Measurements from ENCODE around the gene SRC. TPM values are rescaled to one million over a fixed set of nuclear protein-coding genes. Genes with fewer than 3 reads are reported as not detected.

The SRC gene
- total RNA-seq, 3 donors from 2014 or later, result 2.8 to 4.7 (median 3.8) TPM

GRCh38 chr20:37357481-37358365, 11.8 kb downstream of the SRC start:
- H3K9me3 Mint-ChIP-seq, result no peaks in the 10 kb centered on the region
- ATAC-seq (no peak), DNase-seq (no peak)
- H3K4me3 Mint-ChIP-seq, result no peak overlapping the region
- H3K27me3 Mint-ChIP-seq (ENCODE audit: low read depth), result no peaks in the 10 kb centered on the region
- H3K4me1 Mint-ChIP-seq (ENCODE audit: low read depth), result no peaks in the 10 kb centered on the region
- H3K36me3 Mint-ChIP-seq (ENCODE audit: insufficient read depth), result no peaks in the 10 kb centered on the region

GRCh38 chr20:37358366-37359150, 12.6 kb downstream of the SRC start:
- H3K36me3 Mint-ChIP-seq (ENCODE audit: insufficient read depth), result no peaks in the 10 kb centered on the region
- no peaks in the 10 kb centered on the region for H3K9me3 Mint-ChIP-seq
- DNase-seq, result no peak
- H3K4me1 Mint-ChIP-seq (ENCODE audit: low read depth), result no peaks in the 10 kb centered on the region
- no peaks in the 10 kb centered on the region for H3K27me3 Mint-ChIP-seq (ENCODE audit: low read depth)
- ATAC-seq, result no peak
- H3K4me3 Mint-ChIP-seq, result no peak overlapping the region

- H3K27me3 Mint-ChIP-seq (ENCODE audit: low read depth), result no peaks in the 10 kb centered on the region
- H3K4me3 Mint-ChIP-seq, result no peak overlapping the region
- DNase-seq, result no peak
- no peaks in the 10 kb centered on the region for H3K36me3 Mint-ChIP-seq (ENCODE audit: insufficient read depth)
- no peaks in the 10 kb centered on the region for H3K9me3 Mint-ChIP-seq
- ATAC-seq, result no peak
- no peaks in the 10 kb centered on the region for H3K4me1 Mint-ChIP-seq (ENCODE audit: low read depth)
Measured at GRCh38 chr20:37359331-37359730, 13.4 kb downstream of the SRC start.

- H3K4me1 Mint-ChIP-seq (ENCODE audit: low read depth), result no peaks in the 10 kb centered on the region
- no peaks in the 10 kb centered on the region for H3K27me3 Mint-ChIP-seq (ENCODE audit: low read depth)
Measured at GRCh38 chr20:37359836-37360235, 13.9 kb downstream of the SRC start.

GRCh38 chr20:37360391-37361115, 14.6 kb downstream of the SRC start:
- Mint-ChIP-seq H3K4me3 (no peak overlapping the region), H3K9me3 (no peaks in the 10 kb centered on the region), H3K27me3 (ENCODE audit: low read depth) (no peaks in the 10 kb centered on the region), H3K4me1 (ENCODE audit: low read depth) (no peaks in the 10 kb centered on the region), H3K36me3 (ENCODE audit: insufficient read depth) (no peaks in the 10 kb centered on the region)
- no peak for DNase-seq
- ATAC-seq, result no peak

More at GRCh38 chr20:37359836-37360235, 13.9 kb downstream of the SRC start:
- no peak for ATAC-seq
- Mint-ChIP-seq H3K36me3 (ENCODE audit: insufficient read depth) (no peaks in the 10 kb centered on the region), H3K4me3 (no peak overlapping the region), H3K9me3 (no peaks in the 10 kb centered on the region)
- DNase-seq, result no peak

GRCh38 chr20:37361336-37361735, 15.4 kb downstream of the SRC start:
- ATAC-seq, result no peak
- no peaks in the 10 kb centered on the region for H3K9me3 Mint-ChIP-seq
- H3K36me3 Mint-ChIP-seq (ENCODE audit: insufficient read depth), result no peaks in the 10 kb centered on the region
- H3K27me3 Mint-ChIP-seq (ENCODE audit: low read depth), result no peaks in the 10 kb centered on the region
- no peak overlapping the region for H3K4me3 Mint-ChIP-seq
- no peaks in the 10 kb centered on the region for H3K4me1 Mint-ChIP-seq (ENCODE audit: low read depth)
- no peak for DNase-seq

GRCh38 chr20:37362231-37362792, 16.4 kb downstream of the SRC start:
- DNase-seq (no peak), ATAC-seq (no peak)
- Mint-ChIP-seq H3K36me3 (ENCODE audit: insufficient read depth) (no peaks in the 10 kb centered on the region), H3K27me3 (ENCODE audit: low read depth) (no peaks in the 10 kb centered on the region), H3K9me3 (no peaks in the 10 kb centered on the region), H3K4me1 (ENCODE audit: low read depth) (no peaks in the 10 kb centered on the region), H3K4me3 (no peak overlapping the region)

GRCh38 chr20:37362821-37363220, 16.9 kb downstream of the SRC start:
- DNase-seq (no peak), ATAC-seq (no peak)
- no peak overlapping the region for H3K4me3 Mint-ChIP-seq
- H3K9me3 Mint-ChIP-seq, result no peaks in the 10 kb centered on the region
- no peaks in the 10 kb centered on the region for H3K36me3 Mint-ChIP-seq (ENCODE audit: insufficient read depth)
- no peaks in the 10 kb centered on the region for H3K27me3 Mint-ChIP-seq (ENCODE audit: low read depth)
- H3K4me1 Mint-ChIP-seq (ENCODE audit: low read depth), result no peaks in the 10 kb centered on the region

GRCh38 chr20:37363221-37364012, 17.5 kb downstream of the SRC start:
- no peaks in the 10 kb centered on the region for H3K9me3 Mint-ChIP-seq
- H3K36me3 Mint-ChIP-seq (ENCODE audit: insufficient read depth), result no peaks in the 10 kb centered on the region
- H3K27me3 Mint-ChIP-seq (ENCODE audit: low read depth), result no peaks in the 10 kb centered on the region
- ATAC-seq (no peak), DNase-seq (no peak)
- no peak overlapping the region for H3K4me3 Mint-ChIP-seq
- no peaks in the 10 kb centered on the region for H3K4me1 Mint-ChIP-seq (ENCODE audit: low read depth)

- no peaks in the 10 kb centered on the region for H3K27me3 Mint-ChIP-seq (ENCODE audit: low read depth)
- no peaks in the 10 kb centered on the region for H3K9me3 Mint-ChIP-seq
- no peaks in the 10 kb centered on the region for H3K4me1 Mint-ChIP-seq (ENCODE audit: low read depth)
- no peak overlapping the region for H3K4me3 Mint-ChIP-seq
- H3K36me3 Mint-ChIP-seq (ENCODE audit: insufficient read depth), result no peaks in the 10 kb centered on the region
- ATAC-seq, result no peak
- no peak for DNase-seq
Measured at GRCh38 chr20:37364013-37364926, 18.3 kb downstream of the SRC start.

GRCh38 chr20:37364927-37365272, 19.0 kb downstream of the SRC start:
- H3K4me1 Mint-ChIP-seq (ENCODE audit: low read depth), result no peaks in the 10 kb centered on the region
- no peak overlapping the region for H3K4me3 Mint-ChIP-seq
- ATAC-seq, result no peak
- no peak for DNase-seq
- H3K36me3 Mint-ChIP-seq (ENCODE audit: insufficient read depth), result no peaks in the 10 kb centered on the region
- no peaks in the 10 kb centered on the region for H3K27me3 Mint-ChIP-seq (ENCODE audit: low read depth)
- H3K9me3 Mint-ChIP-seq, result no peaks in the 10 kb centered on the region

GRCh38 chr20:37365760-37366638, 20.1 kb downstream of the SRC start:
- Mint-ChIP-seq H3K27me3 (ENCODE audit: low read depth) (no peaks in the 10 kb centered on the region), H3K9me3 (no peaks in the 10 kb centered on the region), H3K36me3 (ENCODE audit: insufficient read depth) (no peaks in the 10 kb centered on the region), H3K4me1 (ENCODE audit: low read depth) (no peaks in the 10 kb centered on the region), H3K4me3 (no peak overlapping the region)
- ATAC-seq, result no peak
- DNase-seq, result no peak
